OCI-LY3 (cell line): Measurements from ENCODE around the gene ADGRL1.

Experiments used
- H2AFZ ChIP-seq: fragments of 200-600, 300-600 bp; shearing (Covaris generic); 2 replicates; pipeline ENCODE4 v1.6.0; 2014; ENCODE audit warnings: antibody characterized with exemption, low read depth, low read length
- H3K27ac ChIP-seq: fragments of 200-600, 300-600 bp; sonication (generic); 2 replicates; pipeline ENCODE4 v1.5.1; 2014; ENCODE audit warnings: mild to moderate bottlenecking, low read length, moderate library complexity, mixed read lengths
- H3K27me3 ChIP-seq: fragments of 200-600, 300-600 bp; sonication (generic); 2 replicates; pipeline ENCODE4 v1.6.1; 2014; ENCODE audit warnings: low read depth, low read length, mixed read lengths
- H3K36me3 ChIP-seq: fragments of 200-600, 300-600 bp; sonication (generic); replicated peaks from 2 replicates; pipeline ENCODE3; 2014; ENCODE audit warnings: low read depth, low read length, mixed read lengths
- H3K4me1 ChIP-seq: fragments of 300-600, 200-600 bp; sonication (generic); 2 replicates; pipeline ENCODE4 v1.6.1; 2014; ENCODE audit warnings: low read length, mixed read lengths
- H3K4me2 ChIP-seq: fragments of 200-600, 300-600 bp; sonication (generic); 2 replicates; pipeline ENCODE4 v1.6.1; 2014; ENCODE audit warnings: low read length, mixed read lengths
- H3K4me3 ChIP-seq: fragments of 300-600, 200-600 bp; sonication (generic); 2 replicates; pipeline ENCODE4 v1.5.1; 2014; ENCODE audit warnings: antibody characterized with exemption, mild to moderate bottlenecking, low read length, moderate library complexity
- H3K79me2 ChIP-seq: fragments of 300-600, 200-600 bp; shearing (Covaris generic); 2 replicates; pipeline ENCODE4 v1.6.1; 2014; ENCODE audit warnings: mild to moderate bottlenecking, low read length, mixed read lengths
- H3K9ac ChIP-seq: fragments of 300-600, 200-600 bp; shearing (Covaris generic); 2 replicates; pipeline ENCODE4 v1.6.0; 2014; ENCODE audit warnings: mild to moderate bottlenecking, low read length, moderate library complexity
- H3K9me3 ChIP-seq: fragments of 200-600, 300-600 bp; shearing (Covaris generic); 2 replicates; pipeline ENCODE4 v1.6.1; 2014; ENCODE audit warnings: low read length, mixed read lengths; ENCODE audit not compliant: insufficient read depth
- H4K20me1 ChIP-seq: fragments of 200-600, 300-600 bp; sonication (generic); 2 replicates; pipeline ENCODE4 v1.6.1; 2016; ENCODE audit warnings: low read length, mixed read lengths; ENCODE audit not compliant: insufficient read depth
- CTCF ChIP-seq: fragments of 200-600, 300-600 bp; sonication (generic); IDR thresholded peaks from 2 replicates; pipeline ENCODE4 v1.5.1; 2014; ENCODE audit warnings: antibody characterized with exemption, low read length, low read depth
- EZH2phosphoT487 ChIP-seq: fragments of 200-600 bp; shearing (Covaris generic); IDR thresholded peaks from 2 replicates; pipeline ENCODE4 v1.6.1; 2018; ENCODE audit warnings: antibody characterized with exemption, mixed run types, low read depth

The ADGRL1 gene

GRCh38 chr19:14145381-14145780, 60.6 kb downstream of the ADGRL1 start:
- no peaks in the 10 kb centered on the region for H3K9me3 ChIP-seq
- H4K20me1 ChIP-seq: 0 out of 2 replicates have a peak, but pooled peaks cover 3% of the 10 kb centered on the region
- 0 out of 2 replicates have a peak, but pooled peaks cover 3% of the 10 kb centered on the region for H3K27me3 ChIP-seq
- H3K4me1 ChIP-seq: no peaks in the 10 kb centered on the region
- no peak overlapping the region for H2AFZ ChIP-seq
- H3K4me2 ChIP-seq: no peak overlapping the region
- no peak overlapping the region for H3K4me3 ChIP-seq
- H3K36me3 ChIP-seq: no peaks in the 10 kb centered on the region
- TF ChIP-seq EZH2phosphoT487 (no peak), CTCF (no peak)
- no peak overlapping the region for H3K27ac ChIP-seq
- H3K9ac ChIP-seq: no peak overlapping the region
- H3K79me2 ChIP-seq: no peaks in the 10 kb centered on the region

- Histone ChIP-seq H3K4me3 (no peak overlapping the region), H4K20me1 (0 out of 2 replicates have a peak, but pooled peaks cover 3% of the 10 kb centered on the region)
Measured at GRCh38 chr19:14142262-14143190, 63.4 kb downstream of the ADGRL1 start.

GRCh38 chr19:14141041-14141440, 64.9 kb downstream of the ADGRL1 start:
- Histone ChIP-seq H2AFZ (no peak overlapping the region), H3K9ac (no peak overlapping the region), H4K20me1 (0 out of 2 replicates have a peak, but pooled peaks cover 3% of the 10 kb centered on the region), H3K36me3 (no peaks in the 10 kb centered on the region), H3K4me1 (no peaks in the 10 kb centered on the region; the same call in 1 of the 2 replicates), H3K79me2 (peaks cover 9% of the 10 kb centered on the region), H3K4me2 (no peak overlapping the region), H3K4me3 (no peak overlapping the region), H3K27ac (no peak overlapping the region), H3K27me3 (no peaks in the 10 kb centered on the region), H3K9me3 (no peaks in the 10 kb centered on the region)
- no peak for TF ChIP-seq EZH2phosphoT487
- no peak for TF ChIP-seq CTCF

More at GRCh38 chr19:14142262-14143190, 63.4 kb downstream of the ADGRL1 start:
- Histone ChIP-seq H3K79me2 (0 out of 2 replicates have a peak, but pooled peaks cover 4% of the 10 kb centered on the region), H3K36me3 (no peaks in the 10 kb centered on the region), H3K9ac (no peak overlapping the region), H2AFZ (no peak overlapping the region), H3K27me3 (no peaks in the 10 kb centered on the region), H3K4me2 (no peak overlapping the region), H3K4me1 (no peaks in the 10 kb centered on the region; the same call in 1 of the 2 replicates), H3K9me3 (no peaks in the 10 kb centered on the region), H3K27ac (no peak overlapping the region)
- TF ChIP-seq EZH2phosphoT487 (no peak), CTCF (no peak)

- TF ChIP-seq CTCF (no peak), EZH2phosphoT487 (no peak)
- Histone ChIP-seq H4K20me1 (0 out of 2 replicates have a peak, but pooled peaks cover 3% of the 10 kb centered on the region), H3K79me2 (peaks cover 20% of the 10 kb centered on the region), H3K27ac (no peak overlapping the region), H3K4me3 (no peak overlapping the region), H3K9me3 (no peaks in the 10 kb centered on the region), H3K4me1 (peaks cover 5% of the 10 kb centered on the region), H3K36me3 (no peaks in the 10 kb centered on the region), H2AFZ (no peak overlapping the region), H3K9ac (no peak overlapping the region), H3K27me3 (no peaks in the 10 kb centered on the region), H3K4me2 (no peak overlapping the region)
Measured at GRCh38 chr19:14139944-14140343, 66.0 kb downstream of the ADGRL1 start.
